Loucy (cell line): ENCODE data around the gene PRDM7.

ENCODE experiments used
- H2AFZ ChIP-seq: fragments of 200-600 bp; sonication (generic); 2 replicates; pipeline ENCODE4 v1.6.0; 2016; ENCODE audit warnings: antibody characterized with exemption, mild to moderate bottlenecking, low read length, moderate library complexity
- H3F3A ChIP-seq: fragments of 200-600 bp; 2 replicates; pipeline ENCODE4 v1.6.0; 2016; ENCODE audit warnings: antibody characterized with exemption, low read depth, mild to moderate bottlenecking
- H3K27me3 ChIP-seq: fragments of 200-600 bp; sonication (generic); 2 replicates; pipeline ENCODE4 v1.6.1; 2014; ENCODE audit warnings: low read length, mild to moderate bottlenecking; ENCODE audit not compliant: insufficient read depth, poor library complexity, severe bottlenecking
- H3K36me3 ChIP-seq: fragments of 200-600 bp; sonication (generic); 2 replicates; pipeline ENCODE4 v1.6.1; 2016; ENCODE audit warnings: low read length; ENCODE audit not compliant: insufficient read depth
- H3K4me1 ChIP-seq: fragments of 200-600 bp; sonication (generic); 2 replicates; pipeline ENCODE4 v1.5.1; 2014; ENCODE audit warnings: low read length, mild to moderate bottlenecking; ENCODE audit not compliant: insufficient read depth, poor library complexity, severe bottlenecking
- H3K4me2 ChIP-seq: fragments of 200-600 bp; sonication (generic); 2 replicates; pipeline ENCODE4 v1.6.0; 2014; ENCODE audit warnings: antibody characterized with exemption, low read length, low read depth, mild to moderate bottlenecking; ENCODE audit not compliant: poor library complexity, severe bottlenecking
- H3K4me3 ChIP-seq: fragments of 200-600 bp; sonication (generic); 2 replicates; pipeline ENCODE4 v1.5.1; 2014; ENCODE audit warnings: low read length, mild to moderate bottlenecking, mixed read lengths; ENCODE audit not compliant: poor library complexity, severe bottlenecking
- H3K79me2 ChIP-seq: fragments of 200-600 bp; sonication (generic); 2 replicates; pipeline ENCODE4 v1.6.1; 2014; ENCODE audit warnings: low read length; ENCODE audit not compliant: insufficient read depth
- H3K9ac ChIP-seq: fragments of 200-600 bp; sonication (generic); 2 replicates; pipeline ENCODE4 v1.6.0; 2014; ENCODE audit warnings: mild to moderate bottlenecking, low read depth, low read length, moderate library complexity; ENCODE audit not compliant: poor library complexity, severe bottlenecking
- H3K9me2 ChIP-seq: fragments of 200-600 bp; sonication (generic); replicated peaks from 2 replicates; pipeline ENCODE4 v1.6.1; 2016; ENCODE audit warnings: low read depth, low read length, mixed read lengths
- H3K9me3 ChIP-seq: fragments of 200-600 bp; sonication (generic); 2 replicates; pipeline ENCODE4 v1.6.1; 2014; ENCODE audit warnings: mild to moderate bottlenecking, antibody characterized with exemption, low read length, low read depth; ENCODE audit not compliant: insufficient read depth
- H4K20me1 ChIP-seq: fragments of 200-600 bp; sonication (generic); 2 replicates; pipeline ENCODE4 v1.6.0; 2014; ENCODE audit warnings: antibody characterized with exemption, low read length, mild to moderate bottlenecking; ENCODE audit not compliant: insufficient read depth, poor library complexity, severe bottlenecking
- CTCF ChIP-seq: fragments of 200-600 bp; sonication (generic); conservative IDR thresholded peaks from 2 replicates; pipeline ENCODE4 v1.5.1; 2014; ENCODE audit warnings: mild to moderate bottlenecking, antibody characterized with exemption, low read length
- EZH2phosphoT487 ChIP-seq: fragments of 200-600 bp; IDR thresholded peaks from 2 replicates; pipeline ENCODE4 v1.6.1; 2018; ENCODE audit warnings: antibody characterized with exemption, mild to moderate bottlenecking, moderate library complexity, borderline replicate concordance

The PRDM7 gene

GRCh38 chr16:90043526-90043925, 33.6 kb downstream of the PRDM7 start:
- no peak overlapping the region for H3K4me3 ChIP-seq
- no peaks in the 10 kb centered on the region for H3F3A ChIP-seq
- H3K79me2 ChIP-seq = no peaks in the 10 kb centered on the region
- no peak for TF ChIP-seq EZH2phosphoT487
- no peak for TF ChIP-seq CTCF
- H4K20me1 ChIP-seq = no peaks in the 10 kb centered on the region
- no peaks in the 10 kb centered on the region for H3K36me3 ChIP-seq
- H2AFZ ChIP-seq = no peak overlapping the region
- no peak overlapping the region for H3K4me2 ChIP-seq
- H3K9me2 ChIP-seq = no peaks in the 10 kb centered on the region
- H3K9ac ChIP-seq = no peak overlapping the region
- H3K27me3 ChIP-seq = no peaks in the 10 kb centered on the region
- no peaks in the 10 kb centered on the region for H3K9me3 ChIP-seq
- H3K4me1 ChIP-seq = no peaks in the 10 kb centered on the region

- no peak overlapping the region for H3K4me2 ChIP-seq
- H3K9ac ChIP-seq = no peak overlapping the region
- no peaks in the 10 kb centered on the region for H3F3A ChIP-seq
- no peaks in the 10 kb centered on the region for H3K27me3 ChIP-seq
- H3K4me1 ChIP-seq = no peaks in the 10 kb centered on the region
- TF ChIP-seq CTCF = no peak
- TF ChIP-seq EZH2phosphoT487 = no peak
- no peak overlapping the region for H3K4me3 ChIP-seq
- H3K36me3 ChIP-seq = no peaks in the 10 kb centered on the region
- H3K79me2 ChIP-seq = no peaks in the 10 kb centered on the region
- no peaks in the 10 kb centered on the region for H3K9me3 ChIP-seq
- H2AFZ ChIP-seq = no peak overlapping the region
- H3K9me2 ChIP-seq = no peaks in the 10 kb centered on the region
- no peaks in the 10 kb centered on the region for H4K20me1 ChIP-seq
These were observed 34.1 kb downstream of the PRDM7 start for GRCh38 chr16:90042946-90043514.

GRCh38 chr16:90041896-90042473, 35.1 kb downstream of the PRDM7 start:
- TF ChIP-seq EZH2phosphoT487 (no peak), CTCF (no peak)
- no peak overlapping the region for H3K4me2 ChIP-seq
- H3K9me3 ChIP-seq = no peaks in the 10 kb centered on the region
- no peak overlapping the region for H3K4me3 ChIP-seq
- no peaks in the 10 kb centered on the region for H3K36me3 ChIP-seq
- no peaks in the 10 kb centered on the region for H3F3A ChIP-seq
- H4K20me1 ChIP-seq = no peaks in the 10 kb centered on the region
- no peaks in the 10 kb centered on the region for H3K9me2 ChIP-seq
- H3K79me2 ChIP-seq = no peaks in the 10 kb centered on the region
- H2AFZ ChIP-seq = no peak overlapping the region
- no peaks in the 10 kb centered on the region for H3K27me3 ChIP-seq
- no peaks in the 10 kb centered on the region for H3K4me1 ChIP-seq
- H3K9ac ChIP-seq = no peak overlapping the region
